ENCODE results near the gene PPP2R1A.

Gene PPP2R1A

DNA sequence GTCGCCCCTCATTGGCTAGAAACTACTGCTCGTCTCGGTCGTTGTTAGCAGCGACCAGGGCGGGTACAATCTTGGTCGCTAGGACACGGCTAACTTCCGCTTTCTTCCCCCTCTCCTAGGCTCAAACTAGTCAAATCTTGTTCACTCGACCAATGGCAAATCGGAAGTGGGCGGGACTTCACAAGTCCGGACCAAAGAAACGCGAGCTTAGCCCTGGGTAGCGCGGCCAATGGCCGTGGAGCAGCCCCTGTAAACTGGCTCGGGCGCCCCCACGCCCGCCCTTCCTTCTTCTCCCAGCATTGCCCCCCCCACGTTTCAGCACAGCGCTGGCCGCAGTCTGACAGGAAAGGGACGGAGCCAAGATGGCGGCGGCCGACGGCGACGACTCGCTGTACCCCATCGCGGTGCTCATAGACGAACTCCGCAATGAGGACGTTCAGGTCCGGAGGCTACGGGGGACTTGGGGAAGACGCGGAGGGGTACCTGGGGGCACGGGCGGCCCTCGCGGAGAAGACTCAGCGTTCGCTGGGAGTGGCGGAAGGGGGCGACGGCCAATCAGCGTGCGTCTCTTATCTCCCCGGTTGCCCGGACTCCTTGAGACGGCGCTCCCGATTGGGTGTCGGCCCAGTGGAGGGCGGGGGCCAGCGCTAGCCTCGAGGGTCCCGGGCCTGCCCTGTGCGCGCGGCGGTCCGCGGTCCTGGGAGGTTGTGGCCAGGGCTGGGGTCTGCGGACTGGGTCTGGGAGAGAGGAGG lies at the start of gene PPP2R1A:
TSS of gene PPP2R1A (plus strand) at position 318 of the 752 bp plus-strand sequence. CDS start at position 363, 45 bp downstream.
- H3K27ac ChIP-seq: peak within 1 kb of the TSS; percentile 89 to 98
- DNase-seq (ENCODE audit: low spot score): peak; percentile 100
- H3K4me3 ChIP-seq: peak within 1 kb of the TSS; percentile 74
- TF ChIP-seq, protein P1, sequence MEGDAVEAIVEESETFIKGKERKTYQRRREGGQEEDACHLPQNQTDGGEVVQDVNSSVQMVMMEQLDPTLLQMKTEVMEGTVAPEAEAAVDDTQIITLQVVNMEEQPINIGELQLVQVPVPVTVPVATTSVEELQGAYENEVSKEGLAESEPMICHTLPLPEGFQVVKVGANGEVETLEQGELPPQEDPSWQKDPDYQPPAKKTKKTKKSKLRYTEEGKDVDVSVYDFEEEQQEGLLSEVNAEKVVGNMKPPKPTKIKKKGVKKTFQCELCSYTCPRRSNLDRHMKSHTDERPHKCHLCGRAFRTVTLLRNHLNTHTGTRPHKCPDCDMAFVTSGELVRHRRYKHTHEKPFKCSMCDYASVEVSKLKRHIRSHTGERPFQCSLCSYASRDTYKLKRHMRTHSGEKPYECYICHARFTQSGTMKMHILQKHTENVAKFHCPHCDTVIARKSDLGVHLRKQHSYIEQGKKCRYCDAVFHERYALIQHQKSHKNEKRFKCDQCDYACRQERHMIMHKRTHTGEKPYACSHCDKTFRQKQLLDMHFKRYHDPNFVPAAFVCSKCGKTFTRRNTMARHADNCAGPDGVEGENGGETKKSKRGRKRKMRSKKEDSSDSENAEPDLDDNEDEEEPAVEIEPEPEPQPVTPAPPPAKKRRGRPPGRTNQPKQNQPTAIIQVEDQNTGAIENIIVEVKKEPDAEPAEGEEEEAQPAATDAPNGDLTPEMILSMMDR (IDR thresholded peaks at IDR 0.05): no peak

DNA sequence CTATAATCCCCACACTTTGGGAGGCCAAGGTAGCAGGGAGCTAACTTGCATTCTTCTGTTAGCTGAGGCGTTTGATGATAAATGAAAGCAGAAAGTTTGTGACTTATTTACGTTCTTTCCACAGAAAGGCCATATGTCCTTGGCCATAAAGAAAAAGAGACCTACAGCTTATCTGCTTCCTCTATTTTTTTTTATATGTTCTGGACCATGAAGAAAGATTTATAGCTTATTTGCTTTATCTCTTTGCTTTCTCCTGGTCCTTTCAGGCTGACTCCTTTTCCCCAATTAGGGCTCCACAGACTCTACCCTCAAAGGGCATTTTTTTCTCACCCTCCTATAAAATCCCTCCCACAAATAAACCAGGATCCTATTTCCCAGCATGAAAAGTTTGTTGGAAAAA lies 48.6 kb upstream of the PPP2R1A start:
- no peak for DNase-seq (ENCODE audit: low spot score)

DNA sequence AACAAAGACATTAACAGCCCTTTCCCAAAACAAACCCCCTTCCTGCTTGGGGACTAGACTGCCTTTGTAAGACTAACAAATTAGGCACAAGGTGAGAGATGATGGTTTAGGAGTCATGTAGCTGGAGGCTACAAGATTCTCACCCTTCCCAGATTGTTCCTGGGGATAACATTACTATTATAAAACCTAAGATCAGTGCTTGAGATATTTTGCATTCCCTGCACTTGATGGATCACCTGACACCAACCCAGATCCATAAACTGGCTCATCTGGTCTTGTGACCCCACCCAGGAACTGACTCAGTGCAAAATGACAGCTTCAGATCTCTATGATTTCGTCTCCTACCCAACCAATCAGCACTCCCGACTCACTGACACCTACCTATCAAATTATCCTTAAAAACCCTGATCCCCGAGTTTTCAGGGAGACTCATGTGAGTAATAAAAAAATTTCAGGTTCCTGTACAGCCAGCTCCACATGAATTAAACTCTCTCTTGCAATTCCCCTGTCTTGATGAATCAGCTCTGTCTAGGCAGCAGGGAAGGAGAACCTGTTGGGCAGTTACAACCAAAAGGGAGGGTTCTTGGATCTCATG lies 47.8 kb upstream of the PPP2R1A start:
- TF ChIP-seq, protein P1 (IDR thresholded peaks at IDR 0.05): no peak
- H3K4me3 ChIP-seq: no peak overlapping the region
- DNase-seq (ENCODE audit: low spot score): no peak
- no peak overlapping the region for H3K27ac ChIP-seq

More for the DNA sequence above, 48.6 kb upstream of the PPP2R1A start:
- TF ChIP-seq, protein P1 (IDR thresholded peaks at IDR 0.05): no peak
- Histone ChIP-seq H3K27ac (no peak overlapping the region), H3K4me3 (no peak overlapping the region)

DNA sequence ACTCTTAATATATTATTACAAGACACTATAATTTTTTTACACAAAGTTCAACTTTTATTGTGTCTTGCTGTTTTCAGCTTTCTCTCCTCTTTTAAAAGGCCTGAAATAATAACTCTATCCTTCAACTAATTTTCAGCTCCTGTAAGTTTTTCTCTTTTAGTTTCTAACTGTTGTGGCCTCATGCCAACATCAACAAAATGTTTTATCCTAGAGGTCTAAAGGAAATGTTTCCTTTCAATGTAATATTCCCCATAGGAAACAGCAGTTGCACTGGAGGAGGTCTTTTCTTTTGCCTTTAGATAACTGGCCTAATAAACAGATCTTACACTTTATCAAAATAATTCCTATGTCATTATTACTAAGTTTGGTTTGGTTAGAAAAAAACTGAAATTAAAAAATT lies 41.6 kb upstream of the PPP2R1A start:
- TF ChIP-seq, protein P1 (IDR thresholded peaks at IDR 0.05): no peak
- no peak overlapping the region for H3K4me3 ChIP-seq
- DNase-seq (ENCODE audit: low spot score): no peak
- H3K27ac ChIP-seq: no peak overlapping the region

DNA sequence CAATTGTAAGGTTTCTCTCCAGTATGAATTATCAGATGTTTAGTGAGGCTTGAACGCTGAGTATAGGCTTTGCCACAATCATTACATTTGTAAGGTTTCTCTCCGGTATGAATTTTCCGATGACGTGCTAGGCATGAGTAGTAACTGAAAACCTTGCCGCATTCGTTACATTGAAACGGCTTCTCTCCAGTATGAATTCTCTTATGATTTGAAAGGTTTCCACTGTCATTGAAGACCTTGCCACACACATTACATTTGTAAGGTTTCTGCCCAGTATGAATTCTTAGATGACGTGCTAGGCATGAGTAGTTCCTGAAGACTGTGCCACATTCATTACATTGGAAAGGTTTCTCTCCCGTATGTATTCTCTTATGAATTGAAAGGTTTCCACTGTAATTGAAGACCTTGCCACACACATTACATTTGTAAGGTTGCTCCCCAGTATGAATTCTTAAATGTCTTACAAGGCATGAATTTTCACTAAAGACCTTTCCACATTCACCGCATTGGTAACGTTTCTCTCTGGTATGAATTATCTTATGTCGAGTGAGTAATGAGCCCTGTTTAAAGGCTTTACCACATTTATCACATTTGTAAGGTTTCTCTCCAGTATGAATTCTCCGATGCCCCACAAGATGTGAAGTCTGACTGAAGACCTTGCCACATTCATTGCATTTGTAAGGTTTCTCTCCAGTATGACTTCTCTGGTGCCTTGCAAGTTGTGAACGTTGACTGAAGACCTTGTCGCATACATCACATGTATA lies 34.1 kb upstream of the PPP2R1A start:
- Histone ChIP-seq H3K27ac (no peak overlapping the region), H3K4me3 (no peak overlapping the region)
- no peak for DNase-seq (ENCODE audit: low spot score)
- TF ChIP-seq, protein P1 (IDR thresholded peaks at IDR 0.05): no peak

DNA sequence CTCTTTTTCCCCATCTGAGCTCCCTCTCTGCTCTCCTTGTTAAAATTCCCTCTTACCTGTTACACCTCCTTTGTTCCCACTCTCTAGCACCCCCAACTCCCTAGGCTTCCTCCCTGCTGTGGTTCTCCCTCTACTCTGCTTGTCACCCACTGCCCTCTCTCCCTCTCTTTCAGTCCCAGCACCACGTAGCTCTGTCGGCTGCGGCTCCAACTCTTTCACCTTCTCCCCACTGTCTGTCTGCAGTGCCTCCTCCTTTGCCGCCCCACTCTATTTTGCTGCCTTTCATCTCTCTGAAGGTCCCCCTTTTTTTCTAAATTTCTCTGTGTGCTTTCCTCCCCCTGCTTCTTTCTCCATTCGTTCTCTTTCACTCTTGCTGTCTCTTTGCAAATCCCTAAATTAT lies 19.5 kb upstream of the PPP2R1A start:
- H3K27ac ChIP-seq: peak overlapping the region; percentile 28 to 78
- no peak for DNase-seq (ENCODE audit: low spot score)
- TF ChIP-seq, protein P1 (IDR thresholded peaks at IDR 0.05): no peak
- peak overlapping the region; percentile 81 for H3K4me3 ChIP-seq

Data from coronary artery (tissue), 2 donors.